Uterus (tissue), 4 donors: ENCODE data around the gene GJB6. TPM values are rescaled to one million over a fixed set of nuclear protein-coding genes. Genes with fewer than 3 reads are reported as not detected.

Experiments
- DNase-seq, 2 donors: peaks; one replicate each; pipeline ENCODE4 v3.0.0-alpha.2; 2019 to 2020
- H3K27ac ChIP-seq, 2 donors: fragments of 200-600 bp; sonication (generic); 1 replicate in 1 of 2; 2 replicates in 1 of 2; pipeline ENCODE4 v1.5.1; 2016 to 2018
- H3K27me3 ChIP-seq, 2 donors: fragments of 200-600 bp; sonication (generic); one replicate each; pipeline ENCODE4 v1.5.1; 2018 to 2019; ENCODE audit warnings: control low read depth in 1 of 2
- H3K36me3 ChIP-seq, 2 donors: fragments of 200-600 bp; sonication (generic); one replicate each; pipeline ENCODE4 v1.5.1; 2019; ENCODE audit warnings: control low read depth in 1 of 2
- H3K4me1 ChIP-seq, 2 donors: fragments of 200-600 bp; sonication (generic); one replicate each; pipeline ENCODE4 v1.5.1; 2018 to 2019; ENCODE audit warnings: control low read depth in 1 of 2
- H3K4me3 ChIP-seq, 2 donors: fragments of 200-600 bp; sonication (generic); 1 replicate in 1 of 2; 2 replicates in 1 of 2; pipeline ENCODE4 v1.5.1; 2018 to 2019; ENCODE audit warnings: mild to moderate bottlenecking in 1 of 2
- H3K9me3 ChIP-seq, 2 donors: fragments of 200-600 bp; sonication (generic); one replicate each; pipeline ENCODE4 v1.5.1; 2019; ENCODE audit warnings: control low read depth in 1 of 2
- POLR2A ChIP-seq, 2 donors: fragments of 450-650 bp; IDR thresholded peaks; one replicate each; pipeline ENCODE4 v1.6.1; 2016; ENCODE audit warnings: antibody characterized with exemption in 2 of 2, mild to moderate bottlenecking in 1 of 2, moderate library complexity in 1 of 2
- intact Hi-C: fragments of 100-400 bp; cut with DNase I; formaldehyde crosslinking; loops from one replicate; pipeline ENCODE4 v1.15.1; 2023; ENCODE audit warnings: low total_unique reads
- total RNA-seq, 4 donors: library from RNA; depleted of rRNA in 3 of 4; stranded (reverse); fragments of >200 nt in 3 of 4; gene quantifications; one replicate each; pipeline versions ENCODE4 v1.1.0 to v1.2.4, GENCODE V29; 2014 to 2023
- TF ChIP-seq, protein P1 (sequence below), 4 experiments: fragments of 200-600 bp in 2 of 4; fragments of 450-650 bp in 2 of 4; sonication (generic) in 2 of 4; IDR thresholded peaks; one replicate each; pipeline ENCODE4 v1.5.1; 2016 to 2019; ENCODE audit warnings: antibody characterized with exemption in 4 of 4, mild to moderate bottlenecking in 2 of 4, moderate library complexity in 1 of 4
- donor health status: DM: yes; HTN: yes; CAD: no.

GJB6 gene
- total RNA-seq, 4 donors from 2014 or later = 0.41 TPM; not detected in 3

DNA sequence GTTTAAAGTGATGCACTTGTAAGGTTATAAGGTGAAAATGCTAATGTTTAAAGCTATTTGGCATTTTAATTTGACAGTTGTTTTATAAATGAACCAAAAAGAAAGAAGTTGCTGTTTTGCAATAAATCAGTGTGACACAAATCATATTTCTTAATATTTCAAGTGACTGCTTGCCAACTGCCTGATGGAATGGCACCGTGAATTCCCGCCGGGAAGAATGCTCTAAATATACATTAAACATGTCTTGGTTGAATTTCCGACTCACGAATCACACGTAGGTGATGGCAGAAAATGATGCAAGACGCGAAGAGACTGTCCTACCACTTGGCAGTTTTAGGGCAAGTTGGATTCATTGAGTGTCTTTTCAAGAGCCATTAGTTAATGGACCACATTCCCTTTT is 36.3 kb downstream of the GJB6 start:
- peaks cover 0 to 13% of the 10 kb centered on the region in 2 donors for H3K27me3 ChIP-seq

DNA sequence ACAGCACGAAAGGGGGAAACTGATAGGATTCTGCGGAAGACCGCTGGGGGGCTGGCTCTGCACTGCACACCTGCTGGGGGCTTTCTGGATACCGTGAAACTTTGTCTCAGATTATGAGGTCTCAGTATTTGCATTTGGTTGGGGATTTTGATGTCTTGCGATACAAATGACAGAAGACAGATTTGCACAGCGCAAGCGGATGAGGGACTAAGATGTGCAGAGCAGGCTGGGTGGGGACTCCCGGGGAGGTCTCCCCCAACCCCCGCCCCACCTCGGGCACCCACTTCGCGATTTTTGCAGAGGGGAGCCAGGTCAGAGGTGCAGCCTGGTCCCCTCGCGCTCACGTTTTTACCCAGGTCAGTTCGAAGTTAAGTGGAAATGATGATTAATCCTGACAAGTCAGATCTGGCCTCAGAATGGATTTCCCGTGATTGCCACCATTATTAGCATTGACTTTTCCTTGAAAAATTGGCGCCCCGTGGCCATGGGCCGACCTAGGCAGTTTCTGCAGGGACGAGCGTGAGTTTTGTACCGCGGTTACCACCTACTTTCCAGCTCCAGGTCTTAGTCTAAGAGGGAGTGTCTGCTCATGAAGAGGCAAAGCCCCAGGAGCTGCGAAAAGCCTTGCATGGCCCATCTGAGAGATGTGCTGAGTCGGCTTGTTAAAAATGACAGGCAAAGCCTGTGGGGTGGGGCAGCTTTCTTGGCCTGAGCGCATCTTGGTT is 38.0 kb downstream of the GJB6 start:
- intact Hi-C loops = no loop called here

More for the DNA sequence above, 36.3 kb downstream of the GJB6 start:
- Histone ChIP-seq H3K9me3 (no peaks in the 10 kb centered on the region), H3K27ac (no peak overlapping the region), H3K4me3 (no peak overlapping the region), H3K4me1 (peaks cover 0 to 13% of the 10 kb centered on the region in 2 donors), H3K36me3 (no peaks in the 10 kb centered on the region)
- TF ChIP-seq, protein P1, sequence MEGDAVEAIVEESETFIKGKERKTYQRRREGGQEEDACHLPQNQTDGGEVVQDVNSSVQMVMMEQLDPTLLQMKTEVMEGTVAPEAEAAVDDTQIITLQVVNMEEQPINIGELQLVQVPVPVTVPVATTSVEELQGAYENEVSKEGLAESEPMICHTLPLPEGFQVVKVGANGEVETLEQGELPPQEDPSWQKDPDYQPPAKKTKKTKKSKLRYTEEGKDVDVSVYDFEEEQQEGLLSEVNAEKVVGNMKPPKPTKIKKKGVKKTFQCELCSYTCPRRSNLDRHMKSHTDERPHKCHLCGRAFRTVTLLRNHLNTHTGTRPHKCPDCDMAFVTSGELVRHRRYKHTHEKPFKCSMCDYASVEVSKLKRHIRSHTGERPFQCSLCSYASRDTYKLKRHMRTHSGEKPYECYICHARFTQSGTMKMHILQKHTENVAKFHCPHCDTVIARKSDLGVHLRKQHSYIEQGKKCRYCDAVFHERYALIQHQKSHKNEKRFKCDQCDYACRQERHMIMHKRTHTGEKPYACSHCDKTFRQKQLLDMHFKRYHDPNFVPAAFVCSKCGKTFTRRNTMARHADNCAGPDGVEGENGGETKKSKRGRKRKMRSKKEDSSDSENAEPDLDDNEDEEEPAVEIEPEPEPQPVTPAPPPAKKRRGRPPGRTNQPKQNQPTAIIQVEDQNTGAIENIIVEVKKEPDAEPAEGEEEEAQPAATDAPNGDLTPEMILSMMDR (IDR thresholded peaks at IDR 0.05) = no peak
- TF ChIP-seq POLR2A (IDR thresholded peaks at IDR 0.05) = no peak
- intact Hi-C loops = no loop called here
- DNase-seq = no peak

DNA sequence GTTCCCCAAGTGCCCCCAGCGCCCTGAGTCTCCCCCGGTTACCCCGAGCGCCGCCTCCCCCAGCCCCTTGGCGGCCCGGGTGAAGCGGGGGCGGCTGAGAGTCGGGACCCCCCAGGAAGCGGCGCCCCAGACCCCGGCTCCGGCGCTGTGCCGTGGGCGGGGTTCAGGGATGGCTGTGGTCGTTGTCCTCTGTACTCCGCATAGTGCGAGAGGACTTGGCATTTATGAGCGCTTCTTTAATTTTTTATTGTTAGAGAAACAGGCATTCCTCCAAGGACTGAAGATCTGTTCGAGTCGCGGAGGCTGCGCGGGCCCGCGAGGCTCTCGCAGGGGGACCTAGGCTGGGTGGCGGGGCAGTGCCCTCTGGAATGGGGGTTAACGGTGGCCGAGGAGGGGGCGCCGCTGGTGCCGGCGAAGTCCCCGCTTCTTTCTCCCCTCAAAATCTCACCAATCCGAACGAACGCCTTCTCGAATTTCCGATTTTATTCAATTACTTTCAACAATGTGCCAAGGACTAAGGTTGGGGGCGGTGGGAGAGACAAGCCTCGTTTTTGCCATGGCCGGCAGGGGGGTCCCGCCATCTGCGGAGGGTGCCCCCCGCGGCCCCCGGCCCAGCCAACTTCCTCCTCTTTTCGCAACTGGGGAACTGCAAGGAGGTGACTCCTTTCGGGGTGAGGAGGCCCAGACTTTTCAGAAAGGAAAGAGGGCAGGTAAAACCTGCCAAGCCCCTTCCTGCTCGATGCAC is 38.8 kb downstream of the GJB6 start:
- DNase-seq = no peak
- no peaks in the 10 kb centered on the region for H3K9me3 ChIP-seq
- H3K27ac ChIP-seq = no peak overlapping the region
- H3K4me1 ChIP-seq = peaks cover 0 to 13% of the 10 kb centered on the region in 2 donors
- TF ChIP-seq, protein P1 (IDR thresholded peaks at IDR 0.05) = no peak
- no peak for TF ChIP-seq POLR2A (IDR thresholded peaks at IDR 0.05)
- intact Hi-C loops = no loop called here
- H3K4me3 ChIP-seq = peak overlapping the region; percentile 21 to 36
- H3K27me3 ChIP-seq = peaks cover 0 to 13% of the 10 kb centered on the region in 2 donors
- H3K36me3 ChIP-seq = no peaks in the 10 kb centered on the region

More for the DNA sequence above, 38.0 kb downstream of the GJB6 start:
- Histone ChIP-seq H3K27ac (no peak overlapping the region), H3K36me3 (no peaks in the 10 kb centered on the region), H3K4me1 (peaks cover 0 to 13% of the 10 kb centered on the region in 2 donors), H3K9me3 (no peaks in the 10 kb centered on the region), H3K27me3 (peaks cover 0 to 13% of the 10 kb centered on the region in 2 donors), H3K4me3 (no peak overlapping the region)
- TF ChIP-seq, protein P1 (IDR thresholded peaks at IDR 0.05) = no peak
- TF ChIP-seq POLR2A (IDR thresholded peaks at IDR 0.05) = no peak
- no peak for DNase-seq

- TF ChIP-seq, protein P1 (IDR thresholded peaks at IDR 0.05) = no peak
- no peak for TF ChIP-seq POLR2A (IDR thresholded peaks at IDR 0.05)
- intact Hi-C loops = no loop called here
- H3K4me1 ChIP-seq = peaks cover 0 to 13% of the 10 kb centered on the region in 2 donors
- no peaks in the 10 kb centered on the region for H3K9me3 ChIP-seq
- H3K27me3 ChIP-seq = peaks cover 0 to 13% of the 10 kb centered on the region in 2 donors
- H3K36me3 ChIP-seq = no peaks in the 10 kb centered on the region
- no peak for DNase-seq
- peak within 1 kb of the TSS; percentile 31 to 36 for H3K4me3 ChIP-seq
- no peak within 1 kb of the TSS for H3K27ac ChIP-seq
Observed at GRCh38 chr13:20192836-20193161, 39.3 kb downstream of the GJB6 start, which contains the start of gene GJB2. TSS of gene GJB2 (minus strand) at chr13:20192938. CDS start at chr13:20189581, 3,357 bp downstream.
